Fibroblast of upper back skin (primary cell): ENCODE data around the gene HSFX4.
"Not testable (repeated sequence)": the region's sequence is repeated elsewhere in the genome, so short reads cannot be mapped to it uniquely, and the experiment has no call there.

Source experiments
- DNase-seq: peaks from one replicate; pipeline ENCODE4 v3.0.0-alpha.2; 2013

Gene HSFX4

GRCh38 chrX:149938427-149938880 is 9.1 kb downstream of the HSFX4 start, which contains the start of gene EOLA2:
EOLA2 (minus strand) TSS chrX:149938491; CDS start chrX:149933874, 4,617 bp downstream.
- DNase-seq = peak; percentile 98

GRCh38 chrX:149938881-149939654 is 9.7 kb downstream of the HSFX4 start:
- peak; percentile 93 for DNase-seq

- DNase-seq = no peak
Observed at GRCh38 chrX:149939655-149939904, 10.2 kb downstream of the HSFX4 start.

GRCh38 chrX:149939905-149940673 is 10.7 kb downstream of the HSFX4 start:
- peak; percentile 98 for DNase-seq

- not testable (repeated sequence) for DNase-seq
Observed at GRCh38 chrX:149940674-149941024, 11.3 kb downstream of the HSFX4 start.

GRCh38 chrX:149945087-149945670 is 15.8 kb downstream of the HSFX4 start:
- DNase-seq = not testable (repeated sequence)

GRCh38 chrX:149945820-149946219 is 16.4 kb downstream of the HSFX4 start:
- not testable (repeated sequence) for DNase-seq

GRCh38 chrX:149946932-149947331 is 17.6 kb downstream of the HSFX4 start:
- DNase-seq = not testable (repeated sequence)

GRCh38 chrX:149948016-149948415 is 18.6 kb downstream of the HSFX4 start:
- DNase-seq = no peak

- DNase-seq = no peak
Observed at GRCh38 chrX:149949743-149950436, 20.5 kb downstream of the HSFX4 start.

GRCh38 chrX:149950681-149951080 is 21.3 kb downstream of the HSFX4 start:
- DNase-seq = peak; percentile 58

- DNase-seq = no peak
Observed at GRCh38 chrX:149961572-149961971, 32.2 kb downstream of the HSFX4 start.

- DNase-seq = no peak
Observed at GRCh38 chrX:149962010-149962409, 32.6 kb downstream of the HSFX4 start.

GRCh38 chrX:149962859-149963757 is 33.7 kb downstream of the HSFX4 start:
- DNase-seq = peak; percentile 71

GRCh38 chrX:149979126-149979644 is 49.8 kb downstream of the HSFX4 start:
- DNase-seq = peak; percentile 4
